Karpas-422 (cell line): ENCODE measurements around the gene LARGE1. TPM values are rescaled to one million over a fixed set of nuclear protein-coding genes. Genes with fewer than 3 reads are reported as not detected.

ENCODE experiments used
- DNase-seq: peaks from one replicate; pipeline ENCODE4 v3.0.0-alpha.2; 2015
- H2AFZ ChIP-seq: fragments of 200-600 bp; sonication (generic); 2 replicates; pipeline ENCODE4 v1.6.1; 2014; ENCODE audit warnings: antibody characterized with exemption, low read length, mixed read lengths
- H3K27ac ChIP-seq: fragments of 200-600 bp; sonication (generic); 2 replicates; pipeline ENCODE4 v1.5.1; 2014; ENCODE audit warnings: mild to moderate bottlenecking, low read length, moderate library complexity
- H3K27me3 ChIP-seq: fragments of 200-600 bp; sonication (generic); 2 replicates; pipeline ENCODE4 v1.6.1; 2014; ENCODE audit warnings: low read length, mixed read lengths
- H3K36me3 ChIP-seq: fragments of 200-600 bp; sonication (generic); 2 replicates; pipeline ENCODE4 v1.6.1; 2014; ENCODE audit warnings: low read length, mixed read lengths; ENCODE audit not compliant: insufficient read depth
- H3K4me1 ChIP-seq: fragments of 200-600 bp; sonication (generic); 2 replicates; pipeline ENCODE4 v1.6.1; 2014; ENCODE audit warnings: mild to moderate bottlenecking, low read length, mixed read lengths
- H3K4me2 ChIP-seq: fragments of 200-600 bp; sonication (generic); 2 replicates; pipeline ENCODE4 v1.6.1; 2014; ENCODE audit warnings: low read length, low read depth, mild to moderate bottlenecking; ENCODE audit not compliant: poor library complexity, severe bottlenecking
- H3K4me3 ChIP-seq: fragments of 200-600 bp; sonication (generic); 2 replicates; pipeline ENCODE4 v1.5.1; 2014; ENCODE audit warnings: mild to moderate bottlenecking, antibody characterized with exemption, low read length, mixed read lengths
- H3K79me2 ChIP-seq: fragments of 200-600 bp; sonication (generic); 2 replicates; pipeline ENCODE4 v1.6.1; 2014; ENCODE audit warnings: mild to moderate bottlenecking, low read length, mixed read lengths
- H3K9ac ChIP-seq: fragments of 200-600 bp; sonication (generic); 2 replicates; pipeline ENCODE4 v1.6.0; 2014; ENCODE audit warnings: low read length
- H3K9me2 ChIP-seq: fragments of 200-600 bp; sonication (generic), shearing (Covaris generic); replicated peaks from 2 replicates; pipeline ENCODE4 v1.6.0; 2014; ENCODE audit warnings: mild to moderate bottlenecking, low read length, moderate library complexity; ENCODE audit not compliant: insufficient read depth
- H3K9me3 ChIP-seq: fragments of 300-700, 200-600 bp; sonication (generic); 2 replicates; pipeline ENCODE4 v1.6.1; 2014; ENCODE audit warnings: low read length, mixed read lengths
- H4K20me1 ChIP-seq: fragments of 200-600 bp; sonication (generic); 2 replicates; pipeline ENCODE4 v1.6.1; 2014; ENCODE audit warnings: mild to moderate bottlenecking, antibody characterized with exemption, low read length, low read depth; ENCODE audit not compliant: insufficient read depth
- total RNA-seq: library from RNA; depleted of rRNA; stranded (reverse); fragments of >200 nt; shearing (Covaris generic); gene quantifications from 2 replicates; pipeline ENCODE4 v1.2.3, GENCODE V29; 2014; ENCODE audit warnings: low replicate concordance

The LARGE1 gene
- total RNA-seq, 1 experiment from 2014 or later, result 0.15 TPM

- Histone ChIP-seq H3K36me3 (no peaks in the 10 kb centered on the region), H3K9ac (no peak overlapping the region), H3K4me3 (no peak overlapping the region), H3K27me3 (no peaks in the 10 kb centered on the region), H3K9me2 (no peaks in the 10 kb centered on the region), H4K20me1 (no peaks in the 10 kb centered on the region), H3K79me2 (no peaks in the 10 kb centered on the region), H3K4me2 (no peak overlapping the region), H3K9me3 (no peaks in the 10 kb centered on the region), H3K4me1 (no peaks in the 10 kb centered on the region), H3K27ac (no peak overlapping the region), H2AFZ (no peak overlapping the region)
- DNase-seq, result no peak
Measured at GRCh38 chr22:33781411-33781810, 138.9 kb downstream of the LARGE1 start.

GRCh38 chr22:33780531-33781136 is 139.6 kb downstream of the LARGE1 start:
- H3K79me2 ChIP-seq, result no peaks in the 10 kb centered on the region
- H3K27ac ChIP-seq, result no peak overlapping the region

GRCh38 chr22:33779243-33779642 is 141.0 kb downstream of the LARGE1 start:
- Histone ChIP-seq H3K4me3 (no peak overlapping the region), H2AFZ (no peak overlapping the region), H3K4me1 (no peaks in the 10 kb centered on the region), H3K27me3 (no peaks in the 10 kb centered on the region), H3K4me2 (no peak overlapping the region), H4K20me1 (no peaks in the 10 kb centered on the region), H3K36me3 (no peaks in the 10 kb centered on the region), H3K9me2 (no peaks in the 10 kb centered on the region), H3K9me3 (no peaks in the 10 kb centered on the region), H3K79me2 (no peaks in the 10 kb centered on the region), H3K27ac (no peak overlapping the region), H3K9ac (no peak overlapping the region)
- DNase-seq, result no peak

More at GRCh38 chr22:33780531-33781136, 139.6 kb downstream of the LARGE1 start:
- no peaks in the 10 kb centered on the region for H3K27me3 ChIP-seq
- H3K9me3 ChIP-seq, result no peaks in the 10 kb centered on the region
- no peak for DNase-seq
- H3K36me3 ChIP-seq, result no peaks in the 10 kb centered on the region
- H2AFZ ChIP-seq, result no peak overlapping the region
- no peak overlapping the region for H3K9ac ChIP-seq
- no peaks in the 10 kb centered on the region for H4K20me1 ChIP-seq
- H3K4me2 ChIP-seq, result no peak overlapping the region
- H3K9me2 ChIP-seq, result no peaks in the 10 kb centered on the region
- no peaks in the 10 kb centered on the region for H3K4me1 ChIP-seq
- no peak overlapping the region for H3K4me3 ChIP-seq

GRCh38 chr22:33776491-33776890 is 143.8 kb downstream of the LARGE1 start:
- H3K9ac ChIP-seq, result no peak overlapping the region
- H3K4me2 ChIP-seq, result no peak overlapping the region
- H3K9me2 ChIP-seq, result no peaks in the 10 kb centered on the region
- H3K4me1 ChIP-seq, result no peaks in the 10 kb centered on the region
- no peaks in the 10 kb centered on the region for H3K9me3 ChIP-seq
- no peak overlapping the region for H3K4me3 ChIP-seq
- H3K79me2 ChIP-seq, result no peaks in the 10 kb centered on the region
- no peaks in the 10 kb centered on the region for H3K27me3 ChIP-seq
- no peak overlapping the region for H3K27ac ChIP-seq
- no peaks in the 10 kb centered on the region for H4K20me1 ChIP-seq
- no peaks in the 10 kb centered on the region for H3K36me3 ChIP-seq
- no peak for DNase-seq
- no peak overlapping the region for H2AFZ ChIP-seq

- Histone ChIP-seq H3K79me2 (no peaks in the 10 kb centered on the region), H3K36me3 (no peaks in the 10 kb centered on the region), H3K9ac (no peak overlapping the region), H3K27ac (no peak overlapping the region), H3K9me2 (no peaks in the 10 kb centered on the region), H3K4me3 (no peak overlapping the region), H3K9me3 (no peaks in the 10 kb centered on the region), H3K27me3 (no peaks in the 10 kb centered on the region), H4K20me1 (no peaks in the 10 kb centered on the region), H3K4me2 (no peak overlapping the region), H2AFZ (no peak overlapping the region), H3K4me1 (no peaks in the 10 kb centered on the region)
- DNase-seq, result no peak
Measured at GRCh38 chr22:33774781-33775180, 145.5 kb downstream of the LARGE1 start.

- no peaks in the 10 kb centered on the region for H3K4me1 ChIP-seq
- H3K4me3 ChIP-seq, result no peak overlapping the region
- no peak overlapping the region for H2AFZ ChIP-seq
- H3K9me2 ChIP-seq, result no peaks in the 10 kb centered on the region
- H3K4me2 ChIP-seq, result no peak overlapping the region
- no peaks in the 10 kb centered on the region for H3K9me3 ChIP-seq
- H3K36me3 ChIP-seq, result no peaks in the 10 kb centered on the region
- H3K27ac ChIP-seq, result no peak overlapping the region
- no peaks in the 10 kb centered on the region for H3K27me3 ChIP-seq
- no peaks in the 10 kb centered on the region for H4K20me1 ChIP-seq
- H3K79me2 ChIP-seq, result no peaks in the 10 kb centered on the region
- H3K9ac ChIP-seq, result no peak overlapping the region
- no peak for DNase-seq
Measured at GRCh38 chr22:33772745-33773144, 147.5 kb downstream of the LARGE1 start.

GRCh38 chr22:33771136-33771535 is 149.1 kb downstream of the LARGE1 start:
- Histone ChIP-seq H3K4me2 (no peak overlapping the region), H3K9me3 (no peaks in the 10 kb centered on the region), H4K20me1 (no peaks in the 10 kb centered on the region), H2AFZ (no peak overlapping the region), H3K9ac (no peak overlapping the region), H3K9me2 (no peaks in the 10 kb centered on the region), H3K27me3 (no peaks in the 10 kb centered on the region), H3K27ac (no peak overlapping the region), H3K4me3 (no peak overlapping the region), H3K4me1 (no peaks in the 10 kb centered on the region), H3K36me3 (no peaks in the 10 kb centered on the region), H3K79me2 (no peaks in the 10 kb centered on the region)
- DNase-seq, result no peak

- no peaks in the 10 kb centered on the region for H4K20me1 ChIP-seq
- no peak overlapping the region for H3K9ac ChIP-seq
- no peaks in the 10 kb centered on the region for H3K79me2 ChIP-seq
- no peaks in the 10 kb centered on the region for H3K27me3 ChIP-seq
- H2AFZ ChIP-seq, result no peak overlapping the region
- no peaks in the 10 kb centered on the region for H3K9me2 ChIP-seq
- H3K9me3 ChIP-seq, result no peaks in the 10 kb centered on the region
- DNase-seq, result no peak
- no peak overlapping the region for H3K4me2 ChIP-seq
- no peaks in the 10 kb centered on the region for H3K36me3 ChIP-seq
- no peak overlapping the region for H3K4me3 ChIP-seq
- no peaks in the 10 kb centered on the region for H3K4me1 ChIP-seq
- H3K27ac ChIP-seq, result no peak overlapping the region
Measured at GRCh38 chr22:33770723-33771122, 149.6 kb downstream of the LARGE1 start.

GRCh38 chr22:33766091-33766490 is 154.2 kb downstream of the LARGE1 start:
- Histone ChIP-seq H3K27ac (no peak overlapping the region), H3K4me1 (no peaks in the 10 kb centered on the region), H3K9me2 (no peaks in the 10 kb centered on the region), H3K27me3 (no peaks in the 10 kb centered on the region), H3K79me2 (no peaks in the 10 kb centered on the region), H3K4me2 (no peak overlapping the region), H2AFZ (no peak overlapping the region), H3K36me3 (no peaks in the 10 kb centered on the region), H3K9ac (no peak overlapping the region), H4K20me1 (no peaks in the 10 kb centered on the region), H3K9me3 (no peaks in the 10 kb centered on the region), H3K4me3 (no peak overlapping the region)
- no peak for DNase-seq
